Caco-2 (cell line): ENCODE measurements around the gene CDK2AP2. TPM values are rescaled to one million over a fixed set of nuclear protein-coding genes. Genes with fewer than 3 reads are reported as not detected.

Source experiments
- BruUV-seq: library from RNA; stranded (reverse); fragments of 400-500 nt; replicated peaks from 2 replicates; lab custom pipeline; 2021; lab: Mats Ljungman, UMichigan
- CTCF ChIA-PET: fragments of 300-600 bp; sonication (Branson Sonifier 250); formaldehyde crosslinking; loops from one replicate; lab custom pipeline; 2022; ENCODE audit warnings: antibody characterized with exemption; lab: Charles Lee
- POLR2A ChIA-PET: fragments of 300-600 bp; sonication (Branson Sonifier 250); formaldehyde crosslinking; loops from one replicate; lab custom pipeline; 2022; ENCODE audit warnings: antibody characterized with exemption; lab: Charles Lee
- DNase-seq, 2 experiments: peaks; one replicate each; pipeline versions ENCODE4 v3.0.0 to v3.0.0-alpha.2; 2020 to 2022
- H3K27me3 ChIP-seq: replicated peaks from 2 replicates; pipeline ENCODE4 v1.6.0; 2011; ENCODE audit warnings: low read length; ENCODE audit not compliant: control insufficient read depth, insufficient read depth
- H3K36me3 ChIP-seq: 2 replicates; pipeline ENCODE4 v1.5.1; 2011; ENCODE audit warnings: low read length; ENCODE audit not compliant: control insufficient read depth, insufficient read depth
- H3K4me1 ChIP-seq: fragments of 250-450 bp; sonication (Bioruptor Pico); 2 replicates; pipeline ENCODE4 v1.5.1; 2020; ENCODE audit warnings: mild to moderate bottlenecking
- H3K4me3 ChIP-seq: 2 replicates; pipeline ENCODE4 v1.5.1; 2011; ENCODE audit warnings: low read depth, mild to moderate bottlenecking, control low read depth, low read length
- H3K9me3 ChIP-seq: fragments of 250-450 bp; sonication (Bioruptor Pico); 2 replicates; pipeline ENCODE4 v1.5.1; 2020; ENCODE audit warnings: mild to moderate bottlenecking, moderate library complexity
- H3K27ac Mint-ChIP-seq: one replicate; pipeline ENCODE4 v1.8.0; 2022; ENCODE audit warnings: mixed read lengths; ENCODE audit not compliant: unreplicated experiment
- H3K27me3 Mint-ChIP-seq: one replicate; pipeline ENCODE4 v1.8.0; 2022; ENCODE audit warnings: mixed read lengths; ENCODE audit not compliant: insufficient read depth, unreplicated experiment
- H3K36me3 Mint-ChIP-seq: one replicate; pipeline ENCODE4 v1.8.0; 2022; ENCODE audit warnings: mild to moderate bottlenecking, mixed read lengths; ENCODE audit not compliant: insufficient read depth, unreplicated experiment
- H3K4me1 Mint-ChIP-seq: one replicate; pipeline ENCODE4 v1.8.0; 2022; ENCODE audit warnings: low read depth, mixed read lengths; ENCODE audit not compliant: unreplicated experiment
- H3K4me3 Mint-ChIP-seq: one replicate; pipeline ENCODE4 v1.8.0; 2022; ENCODE audit warnings: mild to moderate bottlenecking, moderate library complexity, mixed read lengths; ENCODE audit not compliant: unreplicated experiment
- H3K9me3 Mint-ChIP-seq: one replicate; pipeline ENCODE4 v1.8.0; 2022; ENCODE audit warnings: mixed read lengths; ENCODE audit not compliant: unreplicated experiment
- intact Hi-C: fragments of 100-400 bp; cut with micrococcal nuclease; formaldehyde crosslinking; loops from one replicate; pipeline ENCODE4 v1.10.0; 2022; ENCODE audit not compliant: unreplicated experiment
- total RNA-seq: library from RNA; stranded (reverse); gene quantifications from 2 replicates; pipeline ENCODE4 v1.2.3, GENCODE V29; 2022
- TF ChIP-seq, protein P1 (sequence below), 2 experiments: fragments of 200-600 bp in 1 of 2; IDR thresholded peaks; 1 replicate in 1 of 2; 2 replicates in 1 of 2; pipeline versions ENCODE4 v1.5.1 to v1.8.0; 2011 to 2022; ENCODE audit warnings: antibody characterized with exemption in 1 of 2, control low read depth in 1 of 2, inconsistent platforms in 1 of 2, low read depth in 1 of 2, low read length in 1 of 2, mild to moderate bottlenecking in 1 of 2, moderate library complexity in 1 of 2; ENCODE audit not compliant: insufficient read depth in 1 of 2, severe bottlenecking in 1 of 2, unreplicated experiment in 1 of 2

Gene CDK2AP2
- total RNA-seq, 1 experiment from 2014 or later, result 99.4 TPM

DNA sequence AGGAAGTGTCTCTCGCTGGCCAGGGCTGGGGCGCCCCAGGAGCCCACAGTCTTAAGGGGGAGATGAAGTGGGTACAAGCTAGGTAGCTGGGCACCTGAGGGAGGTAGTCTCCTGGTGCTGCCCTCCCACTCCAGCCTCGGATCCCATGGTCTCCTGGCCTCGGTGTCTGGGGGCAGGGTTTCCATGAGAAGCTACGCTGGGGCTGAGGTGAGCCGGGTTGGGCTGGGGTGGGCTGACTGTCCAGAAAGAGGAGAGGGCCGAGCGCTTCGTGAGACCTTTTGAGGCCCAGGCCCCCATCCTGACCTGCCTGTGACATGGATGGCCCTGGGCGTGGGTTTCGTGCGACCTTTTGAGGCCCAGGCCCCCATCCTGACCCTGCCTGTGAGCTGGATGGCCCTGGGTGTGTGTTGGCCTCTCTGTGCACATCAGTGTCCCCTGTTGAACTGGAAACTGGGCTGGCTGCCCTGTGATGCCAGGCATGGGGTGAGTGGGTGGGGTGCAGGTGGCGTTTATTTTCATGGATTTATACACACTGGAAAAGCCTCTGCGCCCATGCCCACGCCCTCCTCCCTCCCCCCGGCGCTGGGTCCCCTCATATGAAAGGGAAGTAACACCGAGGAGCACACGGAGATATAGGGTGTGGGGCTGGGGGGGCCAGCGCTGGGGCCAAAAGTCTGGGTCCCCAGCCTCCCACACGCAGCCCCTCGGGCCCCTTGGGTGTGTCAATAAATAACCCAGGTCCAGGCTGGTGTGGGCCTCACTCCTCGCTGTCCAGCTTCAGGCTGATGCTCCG, 16.5 kb downstream of the CDK2AP2 start:
- Histone ChIP-seq H3K9me3 (no peaks in the 10 kb centered on the region), H3K36me3 (peaks cover 12% of the 10 kb centered on the region), H3K27me3 (no peaks in the 10 kb centered on the region), H3K4me3 (no peak overlapping the region), H3K4me1 (0 out of 2 replicates have a peak, but pooled peaks cover 5% of the 10 kb centered on the region)
- Mint-ChIP-seq H3K4me3 (no peak overlapping the region), H3K9me3 (no peaks in the 10 kb centered on the region), H3K27ac (no peak overlapping the region), H3K27me3 (no peaks in the 10 kb centered on the region), H3K36me3 (peaks cover 70% of the 10 kb centered on the region), H3K4me1 (peaks cover 6% of the 10 kb centered on the region)
- intact Hi-C loops, result no loop called here
- no peak for DNase-seq
- no TSS peak for BruUV-seq
- POLR2A ChIA-PET, result no interaction called here
- CTCF ChIA-PET, result interaction anchor here (0.5 to 1.1 kb wide), 4 partner anchors 90 to 851 kb away, joined by 3 to 9 read pairs (median 5); partner anchors contain the start of genes PPP1CA and RAD9A
- TF ChIP-seq, protein P1, sequence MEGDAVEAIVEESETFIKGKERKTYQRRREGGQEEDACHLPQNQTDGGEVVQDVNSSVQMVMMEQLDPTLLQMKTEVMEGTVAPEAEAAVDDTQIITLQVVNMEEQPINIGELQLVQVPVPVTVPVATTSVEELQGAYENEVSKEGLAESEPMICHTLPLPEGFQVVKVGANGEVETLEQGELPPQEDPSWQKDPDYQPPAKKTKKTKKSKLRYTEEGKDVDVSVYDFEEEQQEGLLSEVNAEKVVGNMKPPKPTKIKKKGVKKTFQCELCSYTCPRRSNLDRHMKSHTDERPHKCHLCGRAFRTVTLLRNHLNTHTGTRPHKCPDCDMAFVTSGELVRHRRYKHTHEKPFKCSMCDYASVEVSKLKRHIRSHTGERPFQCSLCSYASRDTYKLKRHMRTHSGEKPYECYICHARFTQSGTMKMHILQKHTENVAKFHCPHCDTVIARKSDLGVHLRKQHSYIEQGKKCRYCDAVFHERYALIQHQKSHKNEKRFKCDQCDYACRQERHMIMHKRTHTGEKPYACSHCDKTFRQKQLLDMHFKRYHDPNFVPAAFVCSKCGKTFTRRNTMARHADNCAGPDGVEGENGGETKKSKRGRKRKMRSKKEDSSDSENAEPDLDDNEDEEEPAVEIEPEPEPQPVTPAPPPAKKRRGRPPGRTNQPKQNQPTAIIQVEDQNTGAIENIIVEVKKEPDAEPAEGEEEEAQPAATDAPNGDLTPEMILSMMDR (IDR thresholded peaks at IDR 0.05; ENCODE audit: insufficient read depth in 1 of 2, low read depth in 1 of 2, low read length in 1 of 2, severe bottlenecking in 1 of 2, unreplicated experiment in 1 of 2), result no peak

GRCh38 chr11:67490727-67491065, 17.3 kb downstream of the CDK2AP2 start:
- POLR2A ChIA-PET, result no interaction called here

More at GRCh38 chr11:67490727-67491065, 17.3 kb downstream of the CDK2AP2 start:
- Histone ChIP-seq H3K4me1 (0 out of 2 replicates have a peak, but pooled peaks cover 5% of the 10 kb centered on the region), H3K4me3 (no peak overlapping the region), H3K36me3 (peaks cover 12% of the 10 kb centered on the region), H3K27me3 (no peaks in the 10 kb centered on the region), H3K9me3 (no peaks in the 10 kb centered on the region)
- Mint-ChIP-seq H3K9me3 (no peaks in the 10 kb centered on the region), H3K27ac (no peak overlapping the region), H3K4me3 (no peak overlapping the region), H3K4me1 (peaks cover 6% of the 10 kb centered on the region), H3K27me3 (no peaks in the 10 kb centered on the region), H3K36me3 (peaks cover 66% of the 10 kb centered on the region)
- intact Hi-C loops, result no loop called here
- DNase-seq, result no peak
- TF ChIP-seq, protein P1 (IDR thresholded peaks at IDR 0.05; ENCODE audit: insufficient read depth in 1 of 2, low read depth in 1 of 2, low read length in 1 of 2, severe bottlenecking in 1 of 2, unreplicated experiment in 1 of 2), result no peak
- CTCF ChIA-PET, result interaction anchor here (0.6 to 1.1 kb wide), 3 partner anchors 89 to 151 kb away, joined by 3 to 9 read pairs (median 7); partner anchors contain the start of genes PPP1CA and RAD9A
- no TSS peak for BruUV-seq
